Measurements from ENCODE around the gene NMRAL1.

- TF ChIP-seq CTCF (IDR thresholded peaks at IDR 0.05) (no peak), JUND (IDR thresholded peaks at IDR 0.05) (no peak)
These were observed 60.1 kb downstream of the NMRAL1 start for GRCh38 chr16:4414187-4414917.
